GM12878 (cell line): ENCODE measurements around the gene TEX10. TPM values are rescaled to one million over a fixed set of nuclear protein-coding genes. Genes with fewer than 3 reads are reported as not detected.

Experiments
- ATAC-seq: fragments of 200-7000 bp; cut with Tn5 transposase; 3 replicates; pipeline ENCODE4 v1.9.1; 2020; ENCODE audit warnings: mild to moderate bottlenecking, moderate library complexity
- BruUV-seq: library from RNA; stranded (reverse); fragments of 400-500 nt; replicated peaks from 2 replicates; lab custom pipeline; 2021; lab: Mats Ljungman, UMichigan
- CTCF ChIA-PET: fragments of 300-600 bp; sonication (Branson Sonifier 250); formaldehyde crosslinking; extraction: SDS; loops from one replicate; lab custom pipeline; 2021; ENCODE audit warnings: inconsistent platforms; lab: Yijun Ruan, JAX
- POLR2A ChIA-PET: fragments of 350-600 bp; formaldehyde crosslinking; extraction: SDS; loops from one replicate; lab custom pipeline; 2021; ENCODE audit warnings: inconsistent platforms; lab: Charles Lee
- RAD21 ChIA-PET: fragments of 300-600 bp; sonication (Branson Sonifier 250); formaldehyde crosslinking; loops from one replicate; lab custom pipeline; 2023; ENCODE audit warnings: antibody characterized with exemption; ENCODE audit not compliant: unreplicated experiment; lab: Charles Lee
- SMC1A ChIA-PET: fragments of 300-600 bp; sonication (Branson Sonifier 250); formaldehyde crosslinking; loops from one replicate; lab custom pipeline; 2023; ENCODE audit not compliant: unreplicated experiment, uncharacterized antibody; lab: Charles Lee
- DNase-seq: peaks from one replicate; pipeline ENCODE4 v3.0.0-alpha.2; 2011; ENCODE audit warnings: low read depth, low spot score
- FAIRE-seq: peaks from 3 replicates; lab custom pipeline; 2011; peaks lifted over from hg19 to GRCh38; lab: Jason Lieb, UNC
- H2AFZ ChIP-seq: 2 replicates; pipeline ENCODE4 v1.6.0; 2011; ENCODE audit warnings: low read depth, low read length, control low read depth; ENCODE audit not compliant: control insufficient read depth
- H3K27ac ChIP-seq: 2 replicates; pipeline ENCODE4 v1.5.1; 2011; ENCODE audit warnings: control low read depth; ENCODE audit not compliant: control insufficient read depth, insufficient read depth
- H3K27me3 ChIP-seq, 2 experiments: replicated peaks in 1 of 2; 2 replicates each; pipeline versions ENCODE4 v1.6.0 to v1.6.1; 2011; ENCODE audit warnings: low read length in 1 of 2; ENCODE audit not compliant: control insufficient read depth in 2 of 2, insufficient read depth in 2 of 2
- H3K36me3 ChIP-seq, 2 experiments: 2 replicates each; pipeline ENCODE4 v1.5.1; 2011; ENCODE audit warnings: low read length in 1 of 2; ENCODE audit not compliant: control insufficient read depth in 2 of 2, insufficient read depth in 2 of 2
- H3K4me1 ChIP-seq: 2 replicates; pipeline ENCODE4 v1.6.1; 2011; ENCODE audit warnings: mild to moderate bottlenecking, low read length, moderate library complexity, mixed read lengths; ENCODE audit not compliant: control insufficient read depth, insufficient read depth
- H3K4me2 ChIP-seq: 2 replicates; pipeline ENCODE4 v1.6.0; 2011; ENCODE audit warnings: control low read depth; ENCODE audit not compliant: control insufficient read depth, insufficient read depth
- H3K4me3 ChIP-seq: fragments of 200-600 bp; sonication (generic); 2 replicates; pipeline ENCODE4 v1.5.1; 2016
- H3K79me2 ChIP-seq: 2 replicates; pipeline ENCODE4 v1.6.0; 2011; ENCODE audit warnings: low read length; ENCODE audit not compliant: control insufficient read depth, insufficient read depth
- H3K9ac ChIP-seq: 2 replicates; pipeline ENCODE4 v1.8.0; 2011; ENCODE audit warnings: low read length, control low read depth, mixed read lengths; ENCODE audit not compliant: control insufficient read depth, insufficient read depth
- H3K9me3 ChIP-seq: replicated peaks from 3 replicates; pipeline ENCODE4 v1.5.1; 2011; ENCODE audit warnings: mild to moderate bottlenecking, low read length; ENCODE audit not compliant: control insufficient read depth, insufficient read depth
- H4K20me1 ChIP-seq: 2 replicates; pipeline ENCODE4 v1.6.0; 2011; ENCODE audit not compliant: control insufficient read depth, insufficient read depth
- ATF3 ChIP-seq: IDR thresholded peaks from 2 replicates; pipeline ENCODE4 v1.6.1; 2011; ENCODE audit warnings: low read depth, mild to moderate bottlenecking, low read length, moderate library complexity, borderline replicate concordance; ENCODE audit errors: extremely low read depth
- BHLHE40 ChIP-seq, 2 experiments: fragments of 450-650 bp in 1 of 2; IDR thresholded peaks; 2 replicates each; pipeline ENCODE4 v1.6.1; 2011 to 2017; ENCODE audit warnings: low read depth in 2 of 2, borderline replicate concordance in 1 of 2, improper control_type of control experiment in 1 of 2, low read length in 1 of 2, mild to moderate bottlenecking in 1 of 2
- HDAC6 ChIP-seq: fragments of 200-600 bp; sonication (generic); IDR thresholded peaks from one replicate; pipeline ENCODE4 v1.8.0; 2017; ENCODE audit warnings: antibody characterized with exemption; ENCODE audit not compliant: unreplicated experiment
- NR2C2 ChIP-seq: IDR thresholded peaks from 2 replicates; pipeline ENCODE4 v1.6.1; 2011; ENCODE audit warnings: borderline replicate concordance, low read depth; ENCODE audit not compliant: control insufficient read depth, insufficient read length
- NR2F1 ChIP-seq: fragments of 450-650 bp; conservative IDR thresholded peaks from 2 replicates; pipeline ENCODE4 v1.6.1; 2017; ENCODE audit warnings: mild to moderate bottlenecking
- NRF1 ChIP-seq: conservative IDR thresholded peaks from 2 replicates; pipeline ENCODE4 v1.6.1; 2011; ENCODE audit warnings: mild to moderate bottlenecking, low read depth, low read length, improper control_type of control experiment
- TCF7 ChIP-seq: IDR thresholded peaks from 2 replicates; pipeline ENCODE4 v1.6.1; 2014; ENCODE audit warnings: antibody characterized with exemption, borderline replicate concordance
- ZNF274 ChIP-seq: IDR thresholded peaks from one replicate; pipeline ENCODE4 v1.8.0; 2011; ENCODE audit not compliant: insufficient read length, insufficient read depth
- ZNF687 ChIP-seq: fragments of 450-650 bp; IDR thresholded peaks from 2 replicates; pipeline ENCODE4 v1.6.1; 2017; ENCODE audit warnings: mild to moderate bottlenecking, moderate library complexity
- WGBS: methylation state at CpG from one replicate; pipeline ENCODE4 v1.1.6; 2016; ENCODE audit warnings: low lambda C conversion rate; ENCODE audit not compliant: insufficient replicate concordance, insufficient coverage; ENCODE audit errors: missing lambda C conversion rate; 5-methylcytosine and 5-hydroxymethylcytosine counted together
- in situ Hi-C: fragments of 300-500 bp; cut with MboI; formaldehyde crosslinking; loops from 9 replicates; pipeline ENCODE4 v1.14.3; 2018; ENCODE audit warnings: mixed read lengths
- intact Hi-C: fragments of 100-400 bp; cut with micrococcal nuclease; formaldehyde crosslinking; loops from one replicate; pipeline ENCODE4 v1.14.2; 2022; ENCODE audit not compliant: unreplicated experiment
- polyA plus RNA-seq, 11 experiments: library from polyadenylated mRNA; depleted of rRNA in 4 of 11; unstranded in 6 of 11; stranded (reverse) in 5 of 11; fragments of >200 nt; fragmentation: Nextera tagmentation in 4 of 11; fragmentation: Illumina TruSeq in 1 of 11; extraction: Ambion mirVana in 4 of 11; extraction: Trizol in 1 of 11; gene quantifications; 1 replicate in 1 of 11; 2 replicates in 10 of 11; pipeline versions ENCODE4 v1.2.1 to v1.2.3, GENCODE V29; 2011 to 2016; ENCODE audit warnings: inconsistent platforms in 2 of 11, missing spikeins in 2 of 11, low read depth in 1 of 11
- total RNA-seq, 4 experiments: library from RNA; depleted of rRNA in 3 of 4; stranded (reverse); fragments of >200 nt in 3 of 4; fragmentation: Illumina TruSeq in 1 of 4; extraction: Trizol in 1 of 4; gene quantifications; 2 replicates each; pipeline versions ENCODE4 v1.2.1 to v1.2.3, GENCODE V29; 2013 to 2021

The TEX10 gene
- total and polyA plus RNA-seq, 10 of the 15 experiments (the other 5 are each of a cell fraction or from before 2014, with no cell fraction given) = 17.4 to 46.6 (median 36.2) TPM

- intact Hi-C loops = no loop called here
- Histone ChIP-seq H3K4me1 (no peaks in the 10 kb centered on the region), H3K36me3 (no peaks in the 10 kb centered on the region), H3K4me3 (no peak overlapping the region), H3K27me3 (no peaks in the 10 kb centered on the region), H4K20me1 (no peaks in the 10 kb centered on the region), H3K79me2 (no peaks in the 10 kb centered on the region), H3K27ac (no peak overlapping the region), H3K9me3 (no peaks in the 10 kb centered on the region; the same call in 2 of the 3 replicates), H3K9ac (no peak overlapping the region), H2AFZ (no peak overlapping the region), H3K4me2 (no peak overlapping the region)
- in situ Hi-C loops = no loop called here
- whole genome bisulfite sequencing = 91% methylated on average over 9 of the region's 9 CpGs
- BruUV-seq = no TSS peak
- FAIRE-seq (no peak), DNase-seq (no peak), ATAC-seq (no peak)
- ChIA-PET CTCF (no interaction called here), SMC1A (interaction anchor here (0.6 to 0.7 kb wide), 2 partner anchors 15 to 331 kb away, joined by 3 to 4 read pairs; no protein-coding TSS in a partner anchor), POLR2A (no interaction called here), RAD21 (no interaction called here)
- TF ChIP-seq ATF3 (no peak), HDAC6 (no peak), NR2F1 (no peak), BHLHE40 (IDR thresholded peaks at IDR 0.05; ENCODE audit: borderline replicate concordance in 1 of 2, low read depth in 2 of 2, low read length in 1 of 2) (no peak), NRF1 (no peak), ZNF687 (no peak), ZNF274 (no peak), NR2C2 (no peak), TCF7 (no peak)
Measured at GRCh38 chr9:100368672-100369071, 15.9 kb upstream of the TEX10 start.
